T-cell (primary cell): ENCODE measurements around the gene ABHD6. TPM values are rescaled to one million over a fixed set of nuclear protein-coding genes. Genes with fewer than 3 reads are reported as not detected.

Experiments used
- ATAC-seq, 4 experiments: fragments of 200-7000 bp in 3 of 4; fragments of 150-1000 bp in 1 of 4; cut with Tn5 transposase; replicated peaks in 1 of 4; 1 replicate in 3 of 4; 2 replicates in 1 of 4; pipeline ENCODE4 v1.10.0; 2021; ENCODE audit warnings: moderate library complexity in 3 of 4, mild to moderate bottlenecking in 2 of 4, moderate number of reproducible peaks in 1 of 4
- CTCF ChIA-PET, 2 donors: fragments of 300-600 bp; sonication (Branson Sonifier 250); formaldehyde crosslinking; loops; one replicate each; lab custom pipeline; 2022; ENCODE audit warnings: antibody characterized with exemption in 2 of 2; lab: Charles Lee
- POLR2A ChIA-PET, 2 donors: fragments of 300-600 bp; sonication (Branson Sonifier 250); formaldehyde crosslinking; loops; one replicate each; lab custom pipeline; 2022; ENCODE audit warnings: antibody characterized with exemption in 2 of 2; lab: Charles Lee
- DNase-seq, 35 experiments: peaks; one replicate each; pipeline versions ENCODE4 v3.0.0 to v3.0.0-alpha.2; 2013 to 2023
- H3K27ac ChIP-seq: one replicate; pipeline ENCODE4 v1.5.1; 2013; ENCODE audit warnings: low read length
- H3K27me3 ChIP-seq, 2 experiments: replicated peaks in 1 of 2; 1 replicate in 1 of 2; 2 replicates in 1 of 2; pipeline versions ENCODE4 v1.6.1 to v1.7.0; 2013; ENCODE audit warnings: low read length in 1 of 2, mixed read lengths in 1 of 2; ENCODE audit not compliant: control insufficient read depth in 2 of 2, insufficient read depth in 2 of 2; ENCODE audit errors: extremely low read depth in 1 of 2
- H3K36me3 ChIP-seq, 2 donors: 1 replicate in 1 of 2; 2 replicates in 1 of 2; pipeline versions ENCODE4 v1.6.1 to v1.7.0; 2013; ENCODE audit warnings: low read length in 1 of 2; ENCODE audit not compliant: control insufficient read depth in 2 of 2, insufficient read depth in 1 of 2; ENCODE audit errors: extremely low read depth in 1 of 2
- H3K4me1 ChIP-seq, 2 experiments: 1 replicate in 1 of 2; 2 replicates in 1 of 2; pipeline versions ENCODE4 v1.6.1 to v1.7.0; 2013; ENCODE audit warnings: low read length in 2 of 2, mixed read lengths in 1 of 2; ENCODE audit not compliant: insufficient read depth in 2 of 2, control insufficient read depth in 1 of 2; ENCODE audit errors: extremely low read depth in 1 of 2
- H3K4me3 ChIP-seq, 2 donors: 1 replicate in 1 of 2; 2 replicates in 1 of 2; pipeline versions ENCODE4 v1.5.1 to v1.7.0; 2013; ENCODE audit warnings: mild to moderate bottlenecking in 2 of 2, low read length in 1 of 2, moderate library complexity in 1 of 2; ENCODE audit not compliant: control insufficient read depth in 1 of 2; ENCODE audit errors: extremely low read depth in 1 of 2
- H3K9me3 ChIP-seq: 2 replicates; pipeline ENCODE4 v1.7.0; 2013
- H3K27ac Mint-ChIP-seq, 2 donors: one replicate each; pipeline ENCODE4 v1.8.0; 2020 to 2021; ENCODE audit warnings: mild to moderate bottlenecking in 2 of 2, mixed read lengths in 2 of 2
- H3K27me3 Mint-ChIP-seq, 2 donors: one replicate each; pipeline ENCODE4 v1.8.0; 2021 to 2022; ENCODE audit warnings: mixed read lengths in 2 of 2
- H3K36me3 Mint-ChIP-seq: one replicate; pipeline ENCODE4 v1.8.0; 2021; ENCODE audit warnings: mixed read lengths
- H3K4me1 Mint-ChIP-seq, 3 donors: one replicate each; pipeline ENCODE4 v1.8.0; 2020 to 2022; ENCODE audit warnings: mixed read lengths in 3 of 3, mild to moderate bottlenecking in 1 of 3
- H3K4me3 Mint-ChIP-seq, 3 donors: one replicate each; pipeline ENCODE4 v1.8.0; 2020 to 2022; ENCODE audit warnings: mild to moderate bottlenecking in 3 of 3, mixed read lengths in 3 of 3, moderate library complexity in 3 of 3
- H3K9me3 Mint-ChIP-seq, 3 donors: one replicate each; pipeline ENCODE4 v1.8.0; 2020 to 2022; ENCODE audit warnings: mixed read lengths in 3 of 3
- WGBS: methylation state at CpG from one replicate; pipeline ENCODE4 v1.1.5; 2013; ENCODE audit warnings: missing lambda C conversion rate; ENCODE audit not compliant: insufficient coverage; 5-methylcytosine and 5-hydroxymethylcytosine counted together
- total RNA-seq, 35 experiments: library from RNA in 6 of 35; stranded (reverse) in 6 of 35; fragments of 120-200 nt in 1 of 35; gene quantifications; one replicate each; pipeline versions ENCODE4 v1.2.1 to v1.2.4 and lab custom pipeline; 2013 to 2026

The ABHD6 gene
- total RNA-seq, 5 donors from 2014 or later (not counting 1 experiment from before 2014, with no cell fraction given), result 3.9 to 7.0 (median 5.5) TPM

GRCh38 chr3:58333206-58334012 lies 95.8 kb downstream of the ABHD6 start:
- H3K36me3 Mint-ChIP-seq, result peaks cover 5% of the 10 kb centered on the region
- peak overlapping the region; percentile 94 to 100 (median 99) for H3K4me3 Mint-ChIP-seq
- ATAC-seq (peak; percentile 25 to 54 (median 44)), DNase-seq (peak in 12 of 35 experiments; percentile 7 to 45 (median 14))
- H3K4me1 ChIP-seq, result peaks cover 8 to 17% of the 10 kb centered on the region in 2 experiments
- peak overlapping the region; percentile 57 to 70 for H3K4me3 ChIP-seq
- H3K4me1 Mint-ChIP-seq, result peaks cover 36 to 43% (median 39%) of the 10 kb centered on the region in 3 donors
- H3K9me3 Mint-ChIP-seq, result no peaks in the 10 kb centered on the region
- ChIA-PET CTCF (interaction anchor here (0.6 to 1.7 kb wide), 11 partner anchors 11 to 158 kb away, joined by 3 to 10 read pairs (median 3); partner anchors contain the start of genes HTD2 (in 1 of the 2), KCTD6 (in 1 of the 2) and RPP14 (in 1 of the 2)), POLR2A (interaction anchor here (0.6 to 0.7 kb wide), 2 partner anchors 34 to 151 kb away, joined by 4 to 6 read pairs; no protein-coding TSS in a partner anchor)
- H3K27ac ChIP-seq, result no peak overlapping the region
- peaks cover 0 to 5% of the 10 kb centered on the region in 2 experiments for H3K27me3 ChIP-seq
- no peaks in the 10 kb centered on the region for H3K27me3 Mint-ChIP-seq
- peak overlapping the region; percentile 84 to 91 for H3K27ac Mint-ChIP-seq
- no peaks in the 10 kb centered on the region for H3K36me3 ChIP-seq
- 0% methylated on average over 30 of the region's 37 CpGs for WGBS
- no peaks in the 10 kb centered on the region for H3K9me3 ChIP-seq

- no peak for ATAC-seq
- Mint-ChIP-seq H3K27ac (peak overlapping the region; percentile 27 to 91), H3K4me1 (peaks cover 38 to 43% (median 39%) of the 10 kb centered on the region in 3 donors), H3K27me3 (no peaks in the 10 kb centered on the region), H3K36me3 (peaks cover 7% of the 10 kb centered on the region), H3K9me3 (no peaks in the 10 kb centered on the region), H3K4me3 (peak overlapping the region; percentile 94 to 100 (median 99))
- Histone ChIP-seq H3K4me3 (peak overlapping the region in 1 of 2 donors; percentile 70), H3K27ac (no peak overlapping the region), H3K9me3 (no peaks in the 10 kb centered on the region), H3K27me3 (peaks cover 0 to 5% of the 10 kb centered on the region in 2 experiments), H3K4me1 (peaks cover 8 to 17% of the 10 kb centered on the region in 2 experiments), H3K36me3 (no peaks in the 10 kb centered on the region)
- DNase-seq, result no peak
- WGBS, result no CpG with 5 or more reads among the region's 4 CpGs
- CTCF ChIA-PET, result interaction anchor here (0.7 to 1.2 kb wide), 7 partner anchors 13 to 158 kb away, joined by 3 to 6 read pairs (median 3); partner anchors contain the start of genes HTD2 (in 1 of the 2), KCTD6 (in 1 of the 2) and RPP14 (in 1 of the 2)
- POLR2A ChIA-PET, result interaction anchor here in 1 of 2 donors (0.7 kb wide), 1 partner anchor 34 kb away, joined by 6 read pairs; no protein-coding TSS in a partner anchor
Observed at GRCh38 chr3:58334013-58334321, 96.4 kb downstream of the ABHD6 start.

DNA sequence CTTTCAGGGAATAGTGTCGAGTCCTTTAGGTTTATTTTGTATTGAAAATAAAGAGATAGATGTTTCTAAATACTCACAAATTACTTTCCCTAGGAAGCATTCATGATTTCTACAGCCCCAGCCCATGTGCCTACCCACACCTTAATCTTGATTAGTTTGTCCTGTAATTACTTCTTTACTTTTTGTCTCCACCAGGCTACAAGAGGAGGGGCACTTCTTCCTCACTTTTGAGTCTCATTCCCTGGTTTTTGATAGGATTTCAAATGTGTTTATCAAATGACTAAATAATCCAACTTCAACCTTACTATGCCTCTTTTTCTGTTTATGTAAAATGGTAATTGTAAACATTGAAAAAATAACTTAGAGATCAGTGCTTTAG lies 96.9 kb downstream of the ABHD6 start:
- DNase-seq (no peak), ATAC-seq (no peak)
- H3K4me1 Mint-ChIP-seq, result peaks cover 39 to 43% (median 42%) of the 10 kb centered on the region in 3 donors
- ChIA-PET POLR2A (interaction anchor here (0.7 to 1.2 kb wide), 2 partner anchors 28 to 35 kb away, joined by 4 to 6 read pairs; partner anchors contain the start of gene HTD2 (in 1 of the 2)), CTCF (interaction anchor here in 1 of 2 donors (0.7 to 3.0 kb wide), 5 partner anchors 28 to 159 kb away, joined by 3 to 8 read pairs (median 4); partner anchors contain the start of genes HTD2, KCTD6 and RPP14)
- H3K4me3 Mint-ChIP-seq, result peak overlapping the region; percentile 94 to 100 (median 99)
- Histone ChIP-seq H3K27me3 (peaks cover 0 to 5% of the 10 kb centered on the region in 2 experiments), H3K9me3 (no peaks in the 10 kb centered on the region), H3K27ac (no peak overlapping the region), H3K4me1 (peaks cover 8 to 17% of the 10 kb centered on the region in 2 experiments), H3K4me3 (no peak overlapping the region), H3K36me3 (no peaks in the 10 kb centered on the region)
- peaks cover 12% of the 10 kb centered on the region for H3K36me3 Mint-ChIP-seq
- no peaks in the 10 kb centered on the region for H3K9me3 Mint-ChIP-seq
- no peak overlapping the region for H3K27ac Mint-ChIP-seq
- WGBS, result no CpG with 5 or more reads among the region's 1 CpG
- no peaks in the 10 kb centered on the region for H3K27me3 Mint-ChIP-seq

DNA sequence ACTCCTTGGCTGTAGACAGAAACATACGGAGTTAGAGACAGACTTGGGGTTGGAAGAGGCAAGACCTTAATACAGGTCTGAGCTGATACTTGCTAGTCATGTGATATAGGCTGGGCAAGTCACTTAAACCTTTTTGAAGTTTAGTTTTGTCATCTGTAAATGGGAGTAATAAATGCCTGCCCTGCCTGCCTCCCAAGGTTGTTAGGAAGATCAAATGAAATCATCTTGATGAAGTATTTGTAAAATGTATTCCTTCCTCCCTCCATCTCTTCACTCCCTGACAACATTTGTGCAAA lies 98.0 kb downstream of the ABHD6 start:
- H3K4me1 Mint-ChIP-seq, result peaks cover 39 to 43% (median 42%) of the 10 kb centered on the region in 3 donors
- no peak overlapping the region for H3K4me3 Mint-ChIP-seq
- peaks cover 0 to 5% of the 10 kb centered on the region in 2 experiments for H3K27me3 ChIP-seq
- no peaks in the 10 kb centered on the region for H3K27me3 Mint-ChIP-seq
- DNase-seq, result no peak
- no peak overlapping the region for H3K4me3 ChIP-seq
- H3K27ac ChIP-seq, result no peak overlapping the region
- ATAC-seq, result no peak
- POLR2A ChIA-PET, result interaction anchor here (0.6 to 1.2 kb wide), 2 partner anchors 29 to 30 kb away, joined by 4 to 5 read pairs; partner anchors contain the start of genes HTD2 (in 1 of the 2) and RPP14 (in 1 of the 2)
- peaks cover 8 to 17% of the 10 kb centered on the region in 2 experiments for H3K4me1 ChIP-seq
- H3K36me3 Mint-ChIP-seq, result peaks cover 13% of the 10 kb centered on the region
- no peaks in the 10 kb centered on the region for H3K9me3 ChIP-seq
- CTCF ChIA-PET, result interaction anchor here (0.6 to 3.0 kb wide), 6 partner anchors 29 to 159 kb away, joined by 3 to 8 read pairs (median 4); partner anchors contain the start of genes HTD2 (in 1 of the 2) and RPP14 (in 1 of the 2)
- H3K36me3 ChIP-seq, result no peaks in the 10 kb centered on the region
- H3K9me3 Mint-ChIP-seq, result no peaks in the 10 kb centered on the region
- WGBS, result 85% methylated on average over 1 of the region's 1 CpG
- H3K27ac Mint-ChIP-seq, result peak overlapping the region; percentile 1 to 75

- Histone ChIP-seq H3K4me1 (peaks cover 8 to 17% of the 10 kb centered on the region in 2 experiments), H3K27me3 (peaks cover 0 to 5% of the 10 kb centered on the region in 2 experiments), H3K36me3 (no peaks in the 10 kb centered on the region), H3K4me3 (no peak overlapping the region), H3K9me3 (no peaks in the 10 kb centered on the region), H3K27ac (no peak overlapping the region)
- peaks cover 39 to 43% (median 43%) of the 10 kb centered on the region in 3 donors for H3K4me1 Mint-ChIP-seq
- ATAC-seq (no peak), DNase-seq (no peak)
- ChIA-PET POLR2A (no interaction called here), CTCF (interaction anchor here (0.5 to 3.0 kb wide), 4 partner anchors 16 to 80 kb away, joined by 3 to 8 read pairs (median 4); partner anchors contain the start of genes HTD2 (in 1 of the 2) and RPP14 (in 1 of the 2))
- H3K27ac Mint-ChIP-seq, result no peak overlapping the region
- no peaks in the 10 kb centered on the region for H3K9me3 Mint-ChIP-seq
- no peaks in the 10 kb centered on the region for H3K27me3 Mint-ChIP-seq
- WGBS, result no CpG with 5 or more reads among the region's 3 CpGs
- peaks cover 18% of the 10 kb centered on the region for H3K36me3 Mint-ChIP-seq
- no peak overlapping the region for H3K4me3 Mint-ChIP-seq
Observed at GRCh38 chr3:58336135-58336882, 98.7 kb downstream of the ABHD6 start.
